PC-9 (cell line): ENCODE data around the gene ZNF263. TPM values are rescaled to one million over a fixed set of nuclear protein-coding genes. Genes with fewer than 3 reads are reported as not detected.

Source experiments
- BruUV-seq: library from RNA; stranded (reverse); fragments of 400-500 nt; replicated peaks from 2 replicates; lab custom pipeline; 2021; lab: Mats Ljungman, UMichigan
- CTCF ChIA-PET: fragments of 300-600 bp; sonication (Branson Sonifier 250); formaldehyde crosslinking; loops from one replicate; lab custom pipeline; 2022; ENCODE audit warnings: antibody characterized with exemption; lab: Charles Lee
- POLR2A ChIA-PET: fragments of 300-600 bp; sonication (Branson Sonifier 250); formaldehyde crosslinking; loops from one replicate; lab custom pipeline; 2022; ENCODE audit warnings: antibody characterized with exemption; ENCODE audit not compliant: unreplicated experiment; lab: Charles Lee
- DNase-seq, 2 experiments: peaks; one replicate each; pipeline versions ENCODE4 v3.0.0 to v3.0.0-alpha.2; 2015 to 2022; ENCODE audit warnings: mixed read lengths in 1 of 2
- H2AFZ ChIP-seq: fragments of 200-600 bp; sonication (generic); 2 replicates; pipeline ENCODE4 v1.8.1; 2017; ENCODE audit warnings: antibody characterized with exemption
- H3F3A ChIP-seq: fragments of 200-600 bp; sonication (generic); 2 replicates; pipeline ENCODE4 v1.8.1; 2017; ENCODE audit warnings: antibody characterized with exemption, mild to moderate bottlenecking, low read depth; ENCODE audit not compliant: insufficient read depth
- H3K27ac ChIP-seq: fragments of 200-600 bp; sonication (generic); 2 replicates; pipeline ENCODE4 v1.6.1; 2016; ENCODE audit warnings: mixed run types
- H3K27me3 ChIP-seq: fragments of 200-600 bp; sonication (generic); 2 replicates; pipeline ENCODE4 v1.6.1; 2016; ENCODE audit warnings: low read depth, mixed run types; ENCODE audit not compliant: insufficient read depth
- H3K36me3 ChIP-seq: fragments of 200-600 bp; sonication (generic); 2 replicates; pipeline ENCODE4 v1.6.1; 2016; ENCODE audit warnings: low read depth, mixed run types
- H3K4me1 ChIP-seq: fragments of 200-600 bp; sonication (generic); replicated peaks from 2 replicates; pipeline ENCODE4 v1.6.1; 2016; ENCODE audit warnings: mixed run types; ENCODE audit not compliant: insufficient read depth
- H3K4me2 ChIP-seq: fragments of 200-600 bp; sonication (generic); 2 replicates; pipeline ENCODE4 v1.6.1; 2017; ENCODE audit warnings: mixed run types
- H3K4me3 ChIP-seq: fragments of 200-600 bp; sonication (generic); 2 replicates; pipeline ENCODE4 v1.6.1; 2016; ENCODE audit warnings: mixed run types
- H3K79me2 ChIP-seq: fragments of 200-600 bp; sonication (generic); 2 replicates; pipeline ENCODE4 v1.6.1; 2017; ENCODE audit warnings: low read depth, mixed run types
- H3K9me2 ChIP-seq: fragments of 200-600 bp; sonication (generic); 2 replicates; pipeline ENCODE4 v1.8.1; 2017; ENCODE audit warnings: mild to moderate bottlenecking; ENCODE audit not compliant: insufficient read depth
- H3K9me3 ChIP-seq: fragments of 200-600 bp; sonication (generic); 2 replicates; pipeline ENCODE4 v1.8.1; 2016; ENCODE audit warnings: low read depth; ENCODE audit not compliant: insufficient read depth
- H4K20me1 ChIP-seq: fragments of 200-600 bp; sonication (generic); 2 replicates; pipeline ENCODE4 v1.8.1; 2017; ENCODE audit not compliant: insufficient read depth
- EZH2 ChIP-seq: fragments of 200-600 bp; sonication (generic); IDR thresholded peaks from 2 replicates; pipeline ENCODE4 v1.8.0; 2017; ENCODE audit warnings: antibody characterized with exemption, low read depth
- intact Hi-C: fragments of 100-400 bp; cut with micrococcal nuclease; formaldehyde crosslinking; loops from one replicate; pipeline ENCODE4 v1.10.0; 2022; ENCODE audit not compliant: unreplicated experiment
- total RNA-seq: library from RNA; stranded (reverse); gene quantifications from 2 replicates; pipeline ENCODE4 v1.2.3, GENCODE V29; 2021
- TF ChIP-seq, protein P1 (sequence below): fragments of 200-600 bp; sonication (generic); conservative IDR thresholded peaks from 2 replicates; pipeline ENCODE4 v1.6.1; 2017; ENCODE audit warnings: mixed run types, antibody characterized with exemption, mild to moderate bottlenecking, moderate library complexity

The ZNF263 gene
- total RNA-seq, 1 experiment from 2014 or later = 36.8 TPM

GRCh38 chr16:3295783-3296182 is 12.5 kb downstream of the ZNF263 start:
- CTCF ChIA-PET = no interaction called here
- Histone ChIP-seq H4K20me1 (no peaks in the 10 kb centered on the region), H3K9me3 (peaks cover 62% of the 10 kb centered on the region), H3K4me1 (no peaks in the 10 kb centered on the region), H3K79me2 (peaks cover 3% of the 10 kb centered on the region; the same call in 1 of the 2 replicates), H3K27me3 (no peaks in the 10 kb centered on the region), H3F3A (0 out of 2 replicates have a peak, but pooled peaks cover 11% of the 10 kb centered on the region), H2AFZ (no peak overlapping the region), H3K4me3 (no peak overlapping the region), H3K27ac (no peak overlapping the region), H3K36me3 (peaks cover 60% of the 10 kb centered on the region), H3K4me2 (no peak overlapping the region), H3K9me2 (no peaks in the 10 kb centered on the region)
- BruUV-seq = no TSS peak
- DNase-seq = no peak
- intact Hi-C loops = no loop called here
- no peak for TF ChIP-seq EZH2
- TF ChIP-seq, protein P1, sequence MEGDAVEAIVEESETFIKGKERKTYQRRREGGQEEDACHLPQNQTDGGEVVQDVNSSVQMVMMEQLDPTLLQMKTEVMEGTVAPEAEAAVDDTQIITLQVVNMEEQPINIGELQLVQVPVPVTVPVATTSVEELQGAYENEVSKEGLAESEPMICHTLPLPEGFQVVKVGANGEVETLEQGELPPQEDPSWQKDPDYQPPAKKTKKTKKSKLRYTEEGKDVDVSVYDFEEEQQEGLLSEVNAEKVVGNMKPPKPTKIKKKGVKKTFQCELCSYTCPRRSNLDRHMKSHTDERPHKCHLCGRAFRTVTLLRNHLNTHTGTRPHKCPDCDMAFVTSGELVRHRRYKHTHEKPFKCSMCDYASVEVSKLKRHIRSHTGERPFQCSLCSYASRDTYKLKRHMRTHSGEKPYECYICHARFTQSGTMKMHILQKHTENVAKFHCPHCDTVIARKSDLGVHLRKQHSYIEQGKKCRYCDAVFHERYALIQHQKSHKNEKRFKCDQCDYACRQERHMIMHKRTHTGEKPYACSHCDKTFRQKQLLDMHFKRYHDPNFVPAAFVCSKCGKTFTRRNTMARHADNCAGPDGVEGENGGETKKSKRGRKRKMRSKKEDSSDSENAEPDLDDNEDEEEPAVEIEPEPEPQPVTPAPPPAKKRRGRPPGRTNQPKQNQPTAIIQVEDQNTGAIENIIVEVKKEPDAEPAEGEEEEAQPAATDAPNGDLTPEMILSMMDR = no peak
- POLR2A ChIA-PET = no interaction called here

DNA sequence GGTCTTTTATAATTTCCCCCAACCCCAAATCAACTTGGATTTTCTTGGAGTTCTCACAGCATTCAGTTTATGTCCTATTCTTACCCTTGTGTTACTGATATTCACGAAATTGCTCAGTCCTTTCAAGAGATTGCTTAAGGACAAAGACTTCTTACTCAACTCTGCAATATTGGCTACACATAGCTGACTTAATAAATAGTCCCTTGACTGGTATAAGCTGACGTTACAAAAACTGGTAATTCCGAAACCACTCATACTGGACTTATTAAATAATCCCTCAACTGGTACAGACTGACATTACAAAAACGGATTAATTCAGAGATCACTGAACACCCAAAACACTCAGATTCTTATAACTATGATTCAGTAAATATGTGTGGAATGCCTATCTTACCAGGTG is 21.1 kb downstream of the ZNF263 start:
- no peaks in the 10 kb centered on the region for H3K9me2 ChIP-seq
- BruUV-seq = no TSS peak
- H3K4me1 ChIP-seq = peaks cover 6% of the 10 kb centered on the region; the same call in 1 of the 2 replicates
- H3K79me2 ChIP-seq = peaks cover 20% of the 10 kb centered on the region
- H3K36me3 ChIP-seq = peaks cover 67% of the 10 kb centered on the region
- POLR2A ChIA-PET = interaction anchor here (0.5 kb wide), 1 partner anchor 20 kb away, joined by 3 read pairs; no protein-coding TSS in a partner anchor
- H2AFZ ChIP-seq = peak overlapping the region; percentile 89
- H3F3A ChIP-seq = peaks cover 33% of the 10 kb centered on the region
- DNase-seq = no peak
- no peaks in the 10 kb centered on the region for H3K27me3 ChIP-seq
- intact Hi-C loops = no loop called here
- peak overlapping the region; percentile 89 for H3K4me2 ChIP-seq
- CTCF ChIA-PET = no interaction called here
- TF ChIP-seq, protein P1 = no peak
- no peak overlapping the region for H3K27ac ChIP-seq
- H3K9me3 ChIP-seq = peaks cover 76% of the 10 kb centered on the region
- H4K20me1 ChIP-seq = no peaks in the 10 kb centered on the region
- H3K4me3 ChIP-seq = peak overlapping the region; percentile 94

DNA sequence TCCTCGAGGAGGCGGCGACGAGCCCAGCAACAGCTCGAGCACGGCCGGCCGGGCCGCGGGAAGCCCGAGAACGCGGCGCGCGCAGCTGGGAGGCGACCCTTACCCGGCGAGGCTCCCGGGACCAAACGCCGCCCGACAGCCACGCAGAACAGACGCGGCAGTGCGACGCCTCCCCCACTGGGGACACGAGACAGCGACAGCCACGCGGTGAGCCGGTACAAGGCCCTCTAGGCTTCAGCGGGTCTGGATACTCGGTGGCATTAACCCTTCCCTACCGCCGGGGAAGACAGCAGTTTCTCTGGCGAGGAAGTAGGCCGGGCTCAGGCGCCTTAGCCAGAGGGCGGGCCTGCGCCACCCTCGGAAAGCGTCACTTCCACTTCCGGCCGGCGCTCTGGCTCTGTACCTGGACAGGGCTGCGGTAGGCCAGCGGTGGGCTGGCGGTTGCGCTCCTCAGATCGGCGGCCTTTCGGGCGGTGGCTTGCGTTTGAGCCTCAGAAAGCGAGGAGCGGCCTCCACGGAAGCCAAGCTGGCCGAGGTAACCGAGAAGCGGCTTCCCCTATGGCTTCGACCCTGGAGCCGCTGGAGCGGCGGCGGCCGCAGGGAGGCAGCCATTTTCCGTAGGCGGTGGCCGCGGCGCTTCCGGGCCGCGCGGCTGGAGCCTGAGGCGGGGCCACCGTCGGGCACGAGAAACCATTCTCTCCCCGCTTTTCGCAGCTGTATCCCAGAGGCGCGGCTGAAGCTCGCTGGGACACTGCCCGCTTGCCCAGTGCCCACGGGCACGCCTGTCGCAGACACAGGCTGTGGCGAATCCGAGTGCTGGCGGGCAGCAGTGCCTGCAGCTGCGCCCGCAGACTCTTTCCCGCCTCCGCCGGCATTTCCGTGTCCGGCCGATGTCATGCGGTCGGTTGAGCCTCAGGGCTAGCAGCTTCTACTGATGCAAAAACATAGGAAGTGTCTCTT is 22.1 kb downstream of the ZNF263 start, which contains the start of the genes TIGD7 and ZNF75A:
Gene TIGD7, minus strand, starts transcription at position 322 of the 960 bp plus-strand sequence. CDS start 4,816 bp downstream, outside the sequence.
Gene ZNF75A, plus strand, starts transcription at position 389 of the 960 bp plus-strand sequence. CDS start 2,932 bp downstream, outside the sequence.
- Histone ChIP-seq H3K9me2 (no peaks in the 10 kb centered on the region), H4K20me1 (no peaks in the 10 kb centered on the region), H3K4me2 (peak within 1 kb of the TSS; percentile 89), H3K79me2 (peaks cover 20% of the 10 kb centered on the region), H3K4me1 (peaks cover 6% of the 10 kb centered on the region; the same call in 1 of the 2 replicates), H3K9me3 (peaks cover 70% of the 10 kb centered on the region), H3F3A (peaks cover 33% of the 10 kb centered on the region), H3K36me3 (peaks cover 66% of the 10 kb centered on the region), H3K4me3 (peak within 1 kb of the TSS; percentile 94), H3K27me3 (no peaks in the 10 kb centered on the region), H3K27ac (peak within 1 kb of the TSS; percentile 73), H2AFZ (peak within 1 kb of the TSS; percentile 89)
- no peak for TF ChIP-seq EZH2
- TF ChIP-seq, protein P1 = no peak
- intact Hi-C loops = loop anchor here (5.0 kb wide), 1 partner anchor 97 kb away; the partner anchor contains the start of genes ZNF174 and ZSCAN32
- CTCF ChIA-PET = no interaction called here
- BruUV-seq = TSS peak; percentile 48
- peak; percentile 78 to 86 for DNase-seq
- POLR2A ChIA-PET = no interaction called here
